Sigmoid colon (tissue), 4 donors: ENCODE measurements around the gene CDK19.

Source experiments
- CTCF ChIP-seq, 4 experiments: fragments of 450-650 bp in 3 of 4; fragments of 200-600 bp in 1 of 4; IDR thresholded peaks; one replicate each; pipeline ENCODE4 v1.5.1; 2016 to 2019; ENCODE audit warnings: antibody characterized with exemption in 4 of 4, mild to moderate bottlenecking in 3 of 4, moderate library complexity in 2 of 4
- EP300 ChIP-seq, 4 donors: sonication (generic); formaldehyde crosslinking; IDR thresholded peaks; one replicate each; pipeline ENCODE4 v1.6.1; 2017; ENCODE audit warnings: antibody characterized with exemption in 4 of 4
- POLR2A ChIP-seq, 2 donors: fragments of 450-650 bp; IDR thresholded peaks; one replicate each; pipeline ENCODE4 v1.6.1; 2016; ENCODE audit warnings: antibody characterized with exemption in 2 of 2, mild to moderate bottlenecking in 2 of 2, moderate library complexity in 2 of 2
- POLR2AphosphoS5 ChIP-seq, 4 donors: sonication (generic); formaldehyde crosslinking; IDR thresholded peaks; one replicate each; pipeline ENCODE4 v1.6.1; 2017; ENCODE audit warnings: antibody characterized with exemption in 4 of 4

DNA sequence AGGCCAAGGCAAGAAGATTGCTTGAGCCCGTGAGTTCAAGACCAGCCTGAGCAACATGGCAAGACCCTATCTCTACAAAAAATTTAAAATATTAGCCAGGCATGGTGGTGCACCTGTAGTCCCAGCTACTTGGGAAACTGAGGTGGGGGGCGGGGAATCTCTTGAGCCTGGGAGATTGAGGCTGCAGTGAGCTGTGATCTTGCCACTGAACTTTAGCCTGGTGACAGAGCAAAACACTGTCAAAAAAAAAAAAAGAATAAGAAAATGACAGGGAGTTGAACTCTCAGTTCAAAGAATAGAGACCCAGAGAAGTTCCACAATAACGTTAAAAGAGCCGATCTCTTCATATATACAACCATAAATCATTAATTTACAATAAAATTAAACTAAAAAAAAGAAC is 34.5 kb upstream of the CDK19 start:
- TF ChIP-seq POLR2AphosphoS5 (IDR thresholded peaks at IDR 0.05) (no peak), CTCF (IDR thresholded peaks at IDR 0.05) (no peak), POLR2A (IDR thresholded peaks at IDR 0.05) (no peak), EP300 (IDR thresholded peaks at IDR 0.05) (no peak)
